ENCODE data around the gene TYW5. TPM values are rescaled to one million over a fixed set of nuclear protein-coding genes. Genes with fewer than 3 reads are reported as not detected.

TYW5 gene
- polyA plus RNA-seq, 2 donors: 2.4 to 3.5 TPM

DNA sequence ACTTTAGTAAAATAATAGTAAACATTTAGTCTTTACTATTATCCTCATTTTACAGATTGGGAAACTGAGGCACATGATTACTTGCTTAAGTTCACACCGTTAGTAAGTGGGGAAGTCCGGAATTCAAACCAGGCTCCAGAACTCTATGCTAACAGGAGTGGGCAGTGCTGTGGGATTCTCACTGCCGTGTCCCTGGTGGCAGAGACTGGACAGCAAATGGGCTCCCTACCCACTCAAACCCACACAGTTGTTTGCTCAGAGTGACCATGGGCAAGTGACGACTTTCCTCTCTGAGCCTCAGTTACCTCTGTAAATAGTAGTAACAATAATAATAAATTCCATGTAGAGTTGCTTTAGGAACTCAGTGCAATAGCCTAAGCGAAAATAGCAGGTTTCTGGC lies 24.1 kb upstream of the TYW5 start:
- 74 to 75% methylated on average over 5 of the region's 5 CpGs for WGBS, 2 donors
- Histone ChIP-seq H3K4me1 (ENCODE audit: control insufficient read depth in 2 of 2, insufficient read depth in 2 of 2, low read length in 1 of 2) (peaks cover 0 to 3% of the 10 kb centered on the region in 2 donors), H3K9me3 (ENCODE audit: control insufficient read depth in 2 of 2, insufficient read depth in 1 of 2, low read depth in 1 of 2, low read length in 1 of 2) (no peaks in the 10 kb centered on the region), H3K27me3 (ENCODE audit: control insufficient read depth in 1 of 2, insufficient read depth in 2 of 2, low read length in 2 of 2) (no peaks in the 10 kb centered on the region), H3K36me3 (ENCODE audit: control insufficient read depth in 2 of 2, insufficient read depth in 2 of 2, low read length in 1 of 2) (no peaks in the 10 kb centered on the region), H3K27ac (ENCODE audit: low read depth in 2 of 2, low read length in 1 of 2) (no peak overlapping the region), H3K4me3 (ENCODE audit: low read depth in 1 of 2, low read length in 2 of 2) (no peak overlapping the region)

DNA sequence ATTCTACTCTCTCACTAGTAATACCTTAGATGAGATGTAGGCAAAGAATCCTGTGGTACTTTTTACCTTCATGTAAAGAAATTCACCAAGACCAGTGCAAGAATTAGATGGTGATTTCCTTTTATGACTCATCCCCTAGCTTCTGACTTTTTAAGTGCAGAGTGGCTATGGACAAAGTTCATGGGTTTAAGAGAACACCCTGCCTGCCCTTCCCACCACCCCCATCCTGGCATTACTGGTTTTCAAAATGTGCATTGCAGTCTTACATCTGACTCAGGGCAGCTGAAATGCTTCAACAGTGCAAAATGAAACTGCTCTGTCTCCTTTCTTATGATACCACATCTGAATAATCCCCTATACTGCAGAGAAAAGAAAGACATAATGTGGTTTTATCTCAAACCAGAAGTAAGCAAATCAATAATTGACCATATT lies 22.7 kb upstream of the TYW5 start:
- H3K27ac ChIP-seq (ENCODE audit: low read depth in 2 of 2, low read length in 1 of 2): no peak overlapping the region

DNA sequence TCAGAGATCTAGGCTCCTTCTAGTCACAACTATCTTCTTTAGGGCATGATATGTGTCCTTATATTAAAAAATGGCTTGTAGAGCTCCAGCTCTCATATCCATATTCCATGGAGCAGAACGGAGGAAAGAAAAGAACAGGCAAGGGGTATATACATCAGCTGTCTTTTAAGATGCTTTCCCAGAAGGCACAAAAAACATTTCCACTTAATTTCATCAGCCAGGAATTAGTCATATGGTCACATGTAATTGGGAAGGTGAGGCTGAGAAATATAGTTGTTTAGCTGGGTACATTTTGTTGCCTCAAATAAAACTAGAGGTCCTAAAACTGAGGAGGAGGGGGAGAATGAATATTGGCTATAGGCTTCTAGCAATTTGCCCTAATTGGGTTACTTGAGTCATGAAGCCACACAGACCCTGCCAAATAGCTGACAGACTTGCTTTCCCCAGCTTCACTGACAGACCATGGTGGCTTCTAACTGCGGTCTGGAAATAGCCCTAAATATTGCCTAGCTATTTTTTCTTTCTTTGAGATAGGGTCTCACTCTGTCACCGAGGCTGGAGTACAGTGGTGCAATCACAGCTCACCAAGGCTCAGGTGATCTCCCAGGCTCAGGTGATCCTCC lies 20.1 kb upstream of the TYW5 start:
- H3K9me3 ChIP-seq (ENCODE audit: control insufficient read depth in 2 of 2, insufficient read depth in 1 of 2, low read depth in 1 of 2, low read length in 1 of 2): no peaks in the 10 kb centered on the region
- H3K27me3 ChIP-seq (ENCODE audit: control insufficient read depth in 1 of 2, insufficient read depth in 2 of 2, low read length in 2 of 2): no peaks in the 10 kb centered on the region
- no peak overlapping the region for H3K27ac ChIP-seq (ENCODE audit: low read depth in 2 of 2, low read length in 1 of 2)
- 90 to 91% methylated on average over 3 of the region's 3 CpGs for WGBS, 2 donors
- no peak overlapping the region for H3K4me3 ChIP-seq (ENCODE audit: low read depth in 1 of 2, low read length in 2 of 2)
- H3K36me3 ChIP-seq (ENCODE audit: control insufficient read depth in 2 of 2, insufficient read depth in 2 of 2, low read length in 1 of 2): no peaks in the 10 kb centered on the region
- H3K4me1 ChIP-seq (ENCODE audit: control insufficient read depth in 2 of 2, insufficient read depth in 2 of 2, low read length in 1 of 2): no peaks in the 10 kb centered on the region

More for the DNA sequence above, 22.7 kb upstream of the TYW5 start:
- Histone ChIP-seq H3K9me3 (ENCODE audit: control insufficient read depth in 2 of 2, insufficient read depth in 1 of 2, low read depth in 1 of 2, low read length in 1 of 2) (no peaks in the 10 kb centered on the region), H3K4me3 (ENCODE audit: low read depth in 1 of 2, low read length in 2 of 2) (no peak overlapping the region), H3K36me3 (ENCODE audit: control insufficient read depth in 2 of 2, insufficient read depth in 2 of 2, low read length in 1 of 2) (no peaks in the 10 kb centered on the region), H3K27me3 (ENCODE audit: control insufficient read depth in 1 of 2, insufficient read depth in 2 of 2, low read length in 2 of 2) (no peaks in the 10 kb centered on the region), H3K4me1 (ENCODE audit: control insufficient read depth in 2 of 2, insufficient read depth in 2 of 2, low read length in 1 of 2) (peaks cover 0 to 3% of the 10 kb centered on the region in 2 donors)

DNA sequence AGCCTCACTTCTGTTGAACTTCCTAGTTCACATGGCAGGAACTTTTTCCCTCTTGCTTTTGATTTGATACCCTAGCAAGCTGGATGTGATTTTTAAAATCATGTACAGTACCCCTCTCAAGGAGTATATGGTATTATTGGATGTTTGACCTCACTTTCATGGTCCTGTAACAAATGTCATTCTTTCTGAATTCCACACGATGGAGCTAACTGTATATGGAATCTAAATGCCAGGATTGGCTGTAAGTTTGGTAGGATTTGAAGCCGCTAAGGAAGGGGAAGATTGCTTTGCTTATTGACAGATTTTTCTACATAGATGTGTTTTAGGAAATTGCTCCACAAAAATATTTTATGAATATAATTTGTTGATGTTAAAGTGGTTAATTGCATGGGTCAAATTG lies 18.4 kb upstream of the TYW5 start:
- no peak overlapping the region for H3K27ac ChIP-seq (ENCODE audit: low read depth in 2 of 2, low read length in 1 of 2)
- H3K4me1 ChIP-seq (ENCODE audit: control insufficient read depth in 2 of 2, insufficient read depth in 2 of 2, low read length in 1 of 2): no peaks in the 10 kb centered on the region
- 28 to 30% methylated on average over 2 of the region's 2 CpGs for WGBS, 2 donors
- H3K27me3 ChIP-seq (ENCODE audit: control insufficient read depth in 1 of 2, insufficient read depth in 2 of 2, low read length in 2 of 2): no peaks in the 10 kb centered on the region
- H3K36me3 ChIP-seq (ENCODE audit: control insufficient read depth in 2 of 2, insufficient read depth in 2 of 2, low read length in 1 of 2): no peaks in the 10 kb centered on the region
- H3K4me3 ChIP-seq (ENCODE audit: low read depth in 1 of 2, low read length in 2 of 2): no peak overlapping the region
- H3K9me3 ChIP-seq (ENCODE audit: control insufficient read depth in 2 of 2, insufficient read depth in 1 of 2, low read depth in 1 of 2, low read length in 1 of 2): no peaks in the 10 kb centered on the region

DNA sequence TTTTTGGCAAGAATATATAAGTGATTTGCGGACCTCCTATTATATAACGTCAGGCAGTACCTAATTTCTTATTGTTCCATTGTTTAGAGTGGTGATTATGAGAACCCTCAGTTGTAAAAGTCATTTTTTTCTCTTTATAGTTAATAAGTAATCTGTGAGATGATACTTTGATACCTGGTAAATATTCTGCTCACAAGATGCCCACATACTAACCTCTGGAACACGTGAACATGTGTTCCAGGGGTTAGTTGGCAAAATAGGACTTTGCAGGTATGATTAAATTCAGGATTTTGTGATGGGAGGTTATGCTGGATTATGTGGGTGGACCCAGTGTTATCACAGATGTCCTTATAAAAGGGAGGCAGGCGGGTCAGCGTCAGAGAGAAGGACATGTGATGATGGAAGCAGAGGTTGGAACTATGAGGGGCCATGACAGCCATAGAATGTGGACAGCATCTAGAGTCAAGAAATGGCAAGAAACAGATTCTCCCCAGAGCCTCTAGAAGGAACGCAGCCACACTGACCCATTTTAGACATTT lies 16.9 kb upstream of the TYW5 start:
- H3K27me3 ChIP-seq (ENCODE audit: control insufficient read depth in 1 of 2, insufficient read depth in 2 of 2, low read length in 2 of 2): no peaks in the 10 kb centered on the region
- H3K4me1 ChIP-seq (ENCODE audit: control insufficient read depth in 2 of 2, insufficient read depth in 2 of 2, low read length in 1 of 2): no peaks in the 10 kb centered on the region
- no peak overlapping the region for H3K4me3 ChIP-seq (ENCODE audit: low read depth in 1 of 2, low read length in 2 of 2)
- 83 to 91% methylated on average over 6 of the region's 6 CpGs for WGBS, 2 donors
- no peaks in the 10 kb centered on the region for H3K9me3 ChIP-seq (ENCODE audit: control insufficient read depth in 2 of 2, insufficient read depth in 1 of 2, low read depth in 1 of 2, low read length in 1 of 2)
- no peak overlapping the region for H3K27ac ChIP-seq (ENCODE audit: low read depth in 2 of 2, low read length in 1 of 2)
- no peaks in the 10 kb centered on the region for H3K36me3 ChIP-seq (ENCODE audit: control insufficient read depth in 2 of 2, insufficient read depth in 2 of 2, low read length in 1 of 2)

DNA sequence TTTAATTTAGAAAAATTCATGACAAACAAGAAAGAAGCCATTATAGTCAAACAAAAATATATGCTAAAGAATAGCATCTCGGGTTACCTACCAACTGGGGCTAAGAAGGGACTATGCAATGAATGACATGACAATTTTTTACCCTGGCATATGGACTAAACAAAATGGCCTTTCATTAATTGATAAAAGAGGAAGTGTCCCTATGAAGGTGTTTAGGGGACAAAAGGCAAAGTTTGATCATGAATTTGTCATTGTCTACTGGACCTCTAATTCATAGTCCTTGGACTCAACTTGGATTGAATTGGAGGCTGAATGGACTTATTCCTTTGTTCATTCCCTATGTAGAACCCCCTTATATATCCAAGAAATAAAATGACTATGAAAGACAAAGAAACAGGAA lies 12.8 kb upstream of the TYW5 start:
- no peaks in the 10 kb centered on the region for H3K27me3 ChIP-seq (ENCODE audit: control insufficient read depth in 1 of 2, insufficient read depth in 2 of 2, low read length in 2 of 2)
- no peaks in the 10 kb centered on the region for H3K9me3 ChIP-seq (ENCODE audit: control insufficient read depth in 2 of 2, insufficient read depth in 1 of 2, low read depth in 1 of 2, low read length in 1 of 2)
- H3K36me3 ChIP-seq (ENCODE audit: control insufficient read depth in 2 of 2, insufficient read depth in 2 of 2, low read length in 1 of 2): peaks cover 2% of the 10 kb centered on the region in 2 donors
- WGBS, 2 donors: 89% methylated on average over 1 of the region's 1 CpG
- H3K4me3 ChIP-seq (ENCODE audit: low read depth in 1 of 2, low read length in 2 of 2): no peak overlapping the region
- no peaks in the 10 kb centered on the region for H3K4me1 ChIP-seq (ENCODE audit: control insufficient read depth in 2 of 2, insufficient read depth in 2 of 2, low read length in 1 of 2)
- H3K27ac ChIP-seq (ENCODE audit: low read depth in 2 of 2, low read length in 1 of 2): no peak overlapping the region

DNA sequence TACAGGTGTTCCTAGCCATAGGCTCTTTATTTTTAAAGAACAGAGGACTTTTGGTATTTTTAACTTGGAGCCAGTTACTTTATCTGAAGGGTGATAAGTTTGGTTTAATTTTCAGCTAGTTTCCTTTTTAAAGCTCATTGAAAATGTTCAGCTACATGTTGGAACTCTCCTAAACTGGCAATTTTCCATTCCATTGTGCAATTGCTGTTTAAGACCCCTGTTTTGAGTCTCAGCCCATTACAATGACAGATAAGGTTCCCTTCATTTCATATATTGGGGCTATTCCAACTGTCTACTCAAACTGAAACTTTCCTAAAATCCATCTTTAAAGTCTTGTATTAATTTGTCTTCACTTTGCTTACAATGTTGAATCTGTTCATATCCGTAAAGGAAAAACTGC lies 11.7 kb upstream of the TYW5 start:
- Histone ChIP-seq H3K27me3 (ENCODE audit: control insufficient read depth in 1 of 2, insufficient read depth in 2 of 2, low read length in 2 of 2) (no peaks in the 10 kb centered on the region), H3K36me3 (ENCODE audit: control insufficient read depth in 2 of 2, insufficient read depth in 2 of 2, low read length in 1 of 2) (peaks cover 2 to 7% of the 10 kb centered on the region in 2 donors), H3K9me3 (ENCODE audit: control insufficient read depth in 2 of 2, insufficient read depth in 1 of 2, low read depth in 1 of 2, low read length in 1 of 2) (no peaks in the 10 kb centered on the region), H3K4me1 (ENCODE audit: control insufficient read depth in 2 of 2, insufficient read depth in 2 of 2, low read length in 1 of 2) (no peaks in the 10 kb centered on the region), H3K27ac (ENCODE audit: low read depth in 2 of 2, low read length in 1 of 2) (no peak overlapping the region), H3K4me3 (ENCODE audit: low read depth in 1 of 2, low read length in 2 of 2) (no peak overlapping the region)
- WGBS, 2 donors: 91 to 96% methylated on average over 1 of the region's 1 CpG

DNA sequence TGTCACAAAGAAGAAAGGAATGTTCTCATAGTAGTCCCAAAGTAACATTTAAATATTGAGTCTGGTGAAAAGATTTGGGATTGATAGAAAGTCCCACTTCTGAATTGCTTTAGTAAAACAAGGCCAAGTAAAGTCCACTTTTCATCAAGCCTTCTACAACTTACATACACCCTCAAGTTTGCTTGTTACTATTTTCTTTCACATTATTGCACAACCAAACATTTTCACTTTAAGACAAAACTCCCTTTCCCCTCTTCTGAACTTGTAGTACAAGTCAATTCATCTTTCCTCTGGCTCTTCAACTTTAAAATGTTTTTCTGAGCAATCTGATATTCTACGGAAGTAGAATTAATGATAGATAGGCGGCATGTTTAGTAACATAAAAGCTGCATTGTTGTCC lies 11.1 kb upstream of the TYW5 start:
- no peaks in the 10 kb centered on the region for H3K4me1 ChIP-seq (ENCODE audit: control insufficient read depth in 2 of 2, insufficient read depth in 2 of 2, low read length in 1 of 2)
- 78 to 85% methylated on average over 2 of the region's 2 CpGs for WGBS, 2 donors
- H3K9me3 ChIP-seq (ENCODE audit: control insufficient read depth in 2 of 2, insufficient read depth in 1 of 2, low read depth in 1 of 2, low read length in 1 of 2): no peaks in the 10 kb centered on the region
- H3K36me3 ChIP-seq (ENCODE audit: control insufficient read depth in 2 of 2, insufficient read depth in 2 of 2, low read length in 1 of 2): peaks cover 2 to 7% of the 10 kb centered on the region in 2 donors
- no peak overlapping the region for H3K4me3 ChIP-seq (ENCODE audit: low read depth in 1 of 2, low read length in 2 of 2)
- no peaks in the 10 kb centered on the region for H3K27me3 ChIP-seq (ENCODE audit: control insufficient read depth in 1 of 2, insufficient read depth in 2 of 2, low read length in 2 of 2)
- no peak overlapping the region for H3K27ac ChIP-seq (ENCODE audit: low read depth in 2 of 2, low read length in 1 of 2)

DNA sequence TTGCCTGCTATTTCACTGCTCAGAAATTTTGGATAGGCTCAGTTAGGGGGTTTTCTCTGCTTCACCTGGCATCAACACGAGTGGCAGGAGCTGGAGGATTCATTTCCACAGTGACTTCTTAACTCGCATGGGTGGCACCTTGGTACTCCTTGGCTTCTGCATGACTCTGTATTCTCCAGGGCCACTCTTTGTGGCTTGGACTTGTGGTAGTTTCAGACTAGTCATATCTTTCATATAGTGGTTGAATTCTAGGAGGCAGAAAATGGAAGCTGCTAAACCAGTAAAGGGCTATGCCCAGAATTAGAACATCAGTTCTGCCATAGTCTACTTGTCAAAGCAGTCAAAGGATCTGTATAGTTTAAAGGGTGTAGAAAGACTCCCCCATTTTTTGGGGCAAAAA lies 6.9 kb upstream of the TYW5 start:
- WGBS, 2 donors: 77 to 85% methylated on average over 2 of the region's 2 CpGs
- no peak overlapping the region for H3K27ac ChIP-seq (ENCODE audit: low read depth in 2 of 2, low read length in 1 of 2)
- no peak overlapping the region for H3K4me3 ChIP-seq (ENCODE audit: low read depth in 1 of 2, low read length in 2 of 2)

DNA sequence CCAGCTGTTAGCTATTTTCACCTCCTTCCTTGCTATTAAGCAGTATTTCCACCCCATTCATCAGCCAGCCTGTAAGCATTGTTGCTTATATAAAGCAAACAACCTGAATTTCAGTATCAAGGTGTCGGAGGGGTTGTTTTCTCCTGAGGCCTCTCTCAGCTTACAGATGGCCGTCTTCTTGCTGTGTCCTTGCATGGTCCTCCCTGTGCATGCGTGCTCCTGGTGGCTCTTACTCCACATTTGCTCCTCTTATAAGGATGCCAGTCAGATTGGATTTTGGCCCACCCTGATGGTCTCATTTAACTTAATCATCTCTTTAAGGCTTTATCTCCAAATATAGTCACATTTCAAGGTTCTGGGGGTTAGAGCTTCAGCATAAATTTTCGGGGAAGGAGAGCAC lies 2.7 kb upstream of the TYW5 start:
- WGBS, 2 donors: 93 to 97% methylated on average over 4 of the region's 4 CpGs
- Histone ChIP-seq H3K36me3 (ENCODE audit: control insufficient read depth in 2 of 2, insufficient read depth in 2 of 2, low read length in 1 of 2) (peaks cover 3 to 5% of the 10 kb centered on the region in 2 donors), H3K4me3 (ENCODE audit: low read depth in 1 of 2, low read length in 2 of 2) (no peak overlapping the region), H3K9me3 (ENCODE audit: control insufficient read depth in 2 of 2, insufficient read depth in 1 of 2, low read depth in 1 of 2, low read length in 1 of 2) (no peaks in the 10 kb centered on the region), H3K4me1 (ENCODE audit: control insufficient read depth in 2 of 2, insufficient read depth in 2 of 2, low read length in 1 of 2) (no peaks in the 10 kb centered on the region), H3K27me3 (ENCODE audit: control insufficient read depth in 1 of 2, insufficient read depth in 2 of 2, low read length in 2 of 2) (no peaks in the 10 kb centered on the region), H3K27ac (ENCODE audit: low read depth in 2 of 2, low read length in 1 of 2) (no peak overlapping the region)

More for the DNA sequence above, 6.9 kb upstream of the TYW5 start:
- Histone ChIP-seq H3K27me3 (ENCODE audit: control insufficient read depth in 1 of 2, insufficient read depth in 2 of 2, low read length in 2 of 2) (no peaks in the 10 kb centered on the region), H3K9me3 (ENCODE audit: control insufficient read depth in 2 of 2, insufficient read depth in 1 of 2, low read depth in 1 of 2, low read length in 1 of 2) (no peaks in the 10 kb centered on the region), H3K36me3 (ENCODE audit: control insufficient read depth in 2 of 2, insufficient read depth in 2 of 2, low read length in 1 of 2) (peaks cover 5 to 7% of the 10 kb centered on the region in 2 donors), H3K4me1 (ENCODE audit: control insufficient read depth in 2 of 2, insufficient read depth in 2 of 2, low read length in 1 of 2) (no peaks in the 10 kb centered on the region)

Data from esophagus (tissue), 2 donors.